GM10248 (cell line): ENCODE data around the gene RGS9.

Experiments
- CTCF ChIA-PET: fragments of 300-600 bp; sonication (Branson Sonifier 250); formaldehyde crosslinking; extraction: SDS; loops from one replicate; lab custom pipeline; 2021; ENCODE audit warnings: antibody characterized with exemption; lab: Yijun Ruan, JAX
- POLR2A ChIA-PET: fragments of 350-650 bp; sonication (Branson Sonifier 250); formaldehyde crosslinking; extraction: SDS; loops from one replicate; lab custom pipeline; 2020; ENCODE audit warnings: antibody characterized with exemption; lab: Yijun Ruan, JAX
- DNase-seq: peaks from one replicate; pipeline ENCODE4 v3.0.0; 2012; ENCODE audit errors: extremely low spot score
- TF ChIP-seq, protein P1 (sequence below): IDR thresholded peaks from 2 replicates; pipeline ENCODE4 v1.5.1; 2012; ENCODE audit warnings: mild to moderate bottlenecking, low read depth; ENCODE audit errors: extremely low read depth, missing control alignments, control extremely low read depth

RGS9 gene

DNA sequence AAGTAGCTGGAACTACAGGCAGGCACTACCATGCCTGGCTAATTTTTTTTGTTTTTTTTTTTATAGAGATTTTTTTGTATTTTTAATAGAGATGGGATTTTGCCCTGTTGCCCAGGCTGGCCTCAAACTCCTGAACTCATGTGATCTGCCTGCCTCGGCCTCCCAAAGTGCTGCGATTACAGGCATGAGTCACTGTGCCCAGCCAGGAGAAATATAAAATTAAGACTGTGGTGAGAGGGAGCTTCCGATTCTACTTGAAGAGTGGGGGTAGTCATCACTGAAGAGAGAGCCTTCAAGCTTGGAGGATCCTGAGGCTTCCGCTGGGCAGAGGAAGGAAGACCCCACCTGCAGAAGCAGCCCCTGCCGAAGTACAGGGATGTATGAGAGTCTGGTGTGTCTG lies 34.4 kb upstream of the RGS9 start:
- CTCF ChIA-PET, result interaction anchor here (1.4 to 2.7 kb wide), 2 partner anchors 28 to 34 kb away, joined by 3 to 12 read pairs; partner anchors contain the start of gene RGS9
- POLR2A ChIA-PET, result no interaction called here
- TF ChIP-seq, protein P1, sequence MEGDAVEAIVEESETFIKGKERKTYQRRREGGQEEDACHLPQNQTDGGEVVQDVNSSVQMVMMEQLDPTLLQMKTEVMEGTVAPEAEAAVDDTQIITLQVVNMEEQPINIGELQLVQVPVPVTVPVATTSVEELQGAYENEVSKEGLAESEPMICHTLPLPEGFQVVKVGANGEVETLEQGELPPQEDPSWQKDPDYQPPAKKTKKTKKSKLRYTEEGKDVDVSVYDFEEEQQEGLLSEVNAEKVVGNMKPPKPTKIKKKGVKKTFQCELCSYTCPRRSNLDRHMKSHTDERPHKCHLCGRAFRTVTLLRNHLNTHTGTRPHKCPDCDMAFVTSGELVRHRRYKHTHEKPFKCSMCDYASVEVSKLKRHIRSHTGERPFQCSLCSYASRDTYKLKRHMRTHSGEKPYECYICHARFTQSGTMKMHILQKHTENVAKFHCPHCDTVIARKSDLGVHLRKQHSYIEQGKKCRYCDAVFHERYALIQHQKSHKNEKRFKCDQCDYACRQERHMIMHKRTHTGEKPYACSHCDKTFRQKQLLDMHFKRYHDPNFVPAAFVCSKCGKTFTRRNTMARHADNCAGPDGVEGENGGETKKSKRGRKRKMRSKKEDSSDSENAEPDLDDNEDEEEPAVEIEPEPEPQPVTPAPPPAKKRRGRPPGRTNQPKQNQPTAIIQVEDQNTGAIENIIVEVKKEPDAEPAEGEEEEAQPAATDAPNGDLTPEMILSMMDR, result no peak
- no peak for DNase-seq

DNA sequence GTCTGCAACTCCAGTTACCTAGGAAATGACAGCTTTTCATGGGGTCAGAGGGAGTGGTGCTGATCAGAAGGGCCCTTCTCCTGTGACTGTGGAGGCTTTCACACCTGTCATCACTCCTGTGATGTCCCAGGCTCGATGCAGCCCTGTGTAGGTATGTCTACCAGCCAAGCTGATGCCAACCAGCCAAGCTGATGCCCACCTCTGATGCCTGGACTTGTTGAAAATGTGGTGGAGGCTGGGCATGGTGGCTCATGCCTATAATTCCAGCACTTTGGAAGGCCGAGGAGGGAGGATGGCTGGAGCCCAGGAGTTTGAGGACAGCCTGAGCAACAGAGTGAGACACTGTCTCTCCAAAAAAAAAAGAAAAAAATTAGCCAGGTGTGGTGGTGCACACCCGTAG lies 33.7 kb upstream of the RGS9 start:
- POLR2A ChIA-PET, result no interaction called here
- TF ChIP-seq, protein P1, result no peak
- no peak for DNase-seq
- CTCF ChIA-PET, result interaction anchor here (1.2 to 2.7 kb wide), 3 partner anchors 20 to 33 kb away, joined by 3 to 12 read pairs (median 5); partner anchors contain the start of gene RGS9

DNA sequence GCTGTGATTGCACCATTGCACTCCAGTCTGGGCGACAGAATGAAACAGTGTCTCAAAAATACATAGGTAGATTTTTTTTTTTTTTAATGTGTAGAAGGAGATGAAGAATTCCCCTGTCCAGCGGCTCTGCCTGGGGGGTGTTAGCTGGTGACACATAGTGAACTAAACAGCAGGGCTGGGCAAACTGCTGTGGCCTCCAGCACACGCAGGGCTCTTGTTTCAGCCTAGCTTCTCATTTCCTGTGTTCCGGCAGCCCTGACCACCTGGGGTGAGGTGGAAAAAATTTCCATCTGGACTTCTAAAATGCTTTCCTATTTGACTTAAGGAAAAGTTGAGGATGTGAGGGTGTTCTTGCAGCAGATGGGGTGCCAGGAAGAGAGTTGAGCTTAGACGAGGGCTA lies 33.3 kb upstream of the RGS9 start:
- ChIA-PET CTCF (interaction anchor here (1.2 to 2.7 kb wide), 3 partner anchors 20 to 33 kb away, joined by 3 to 12 read pairs (median 5); partner anchors contain the start of gene RGS9), POLR2A (no interaction called here)
- DNase-seq, result no peak
- TF ChIP-seq, protein P1, result no peak

DNA sequence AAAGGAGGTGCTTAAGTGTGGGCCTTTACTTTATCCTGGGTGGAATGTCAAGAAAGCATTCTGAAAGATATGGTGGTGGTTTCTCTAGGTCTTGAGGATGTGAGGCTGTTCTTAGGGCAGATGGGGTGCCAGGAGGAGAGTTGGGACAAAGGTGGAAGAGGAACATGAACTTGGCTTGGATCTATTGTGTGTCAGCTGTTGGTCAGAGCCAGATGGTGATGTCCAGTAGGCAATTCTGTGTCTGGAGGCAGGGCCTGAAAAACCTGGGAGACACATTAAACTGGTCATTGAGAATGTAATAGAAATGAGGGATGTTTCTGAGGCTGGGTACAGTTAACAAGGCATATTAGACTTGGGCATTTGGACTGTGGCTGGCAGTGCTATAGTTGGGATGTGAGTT lies 32.6 kb upstream of the RGS9 start:
- ChIA-PET POLR2A (no interaction called here), CTCF (interaction anchor here (1.2 to 2.7 kb wide), 4 partner anchors 13 to 32 kb away, joined by 3 to 12 read pairs (median 4); partner anchors contain the start of gene RGS9)
- TF ChIP-seq, protein P1, result no peak
- no peak for DNase-seq

DNA sequence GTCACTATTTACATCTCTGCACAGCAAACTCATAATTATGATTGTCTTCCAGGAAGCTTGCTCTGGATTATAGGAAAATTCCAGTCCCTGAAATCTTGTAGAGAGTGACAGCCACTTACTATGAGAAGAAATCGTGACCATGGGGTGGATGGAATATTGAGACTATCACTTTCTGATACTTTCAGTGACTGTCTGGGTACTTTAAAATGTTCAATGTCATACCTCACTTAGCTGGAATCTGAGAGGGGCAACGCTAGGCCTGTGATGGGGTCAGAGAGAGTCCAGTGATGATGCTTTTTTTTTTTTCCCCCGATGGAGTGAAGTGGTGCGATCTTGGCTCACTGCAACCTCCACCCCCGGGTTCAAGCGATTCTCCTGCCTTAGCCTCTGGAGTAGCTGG lies 32.2 kb upstream of the RGS9 start:
- TF ChIP-seq, protein P1, result no peak
- POLR2A ChIA-PET, result no interaction called here
- CTCF ChIA-PET, result interaction anchor here (1.3 to 2.7 kb wide), 3 partner anchors 13 to 32 kb away, joined by 3 to 12 read pairs (median 5); partner anchors contain the start of gene RGS9
- DNase-seq, result no peak

DNA sequence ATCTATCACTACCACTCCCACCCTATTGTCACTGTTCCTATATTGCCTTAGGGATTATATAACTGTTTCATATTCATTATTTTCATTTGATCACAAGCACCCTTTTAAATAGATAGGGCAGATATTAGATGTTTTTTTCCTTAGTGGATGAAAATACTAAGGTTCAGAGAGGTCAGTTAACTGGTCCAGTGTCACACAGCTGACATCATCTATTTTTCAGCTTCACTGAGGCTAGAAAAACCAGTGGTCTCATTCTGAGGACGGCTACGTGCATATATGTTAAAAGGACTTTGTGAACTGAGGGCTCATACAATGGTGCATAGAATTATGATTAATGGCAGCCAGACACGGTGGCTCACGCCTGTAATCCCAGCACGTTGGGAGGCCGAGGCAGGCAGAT lies 29.0 kb upstream of the RGS9 start:
- CTCF ChIA-PET, result interaction anchor here (2.2 kb wide), 1 partner anchor 8 kb away, joined by 14 read pairs; no protein-coding TSS in a partner anchor
- no peak for DNase-seq
- TF ChIP-seq, protein P1, result no peak
- POLR2A ChIA-PET, result no interaction called here
